ENCODE measurements around the gene CDH12.
"Not testable (repeated sequence)": the region's sequence is repeated elsewhere in the genome, so short reads cannot be mapped to it uniquely, and the experiment has no call there.

The CDH12 gene

DNA sequence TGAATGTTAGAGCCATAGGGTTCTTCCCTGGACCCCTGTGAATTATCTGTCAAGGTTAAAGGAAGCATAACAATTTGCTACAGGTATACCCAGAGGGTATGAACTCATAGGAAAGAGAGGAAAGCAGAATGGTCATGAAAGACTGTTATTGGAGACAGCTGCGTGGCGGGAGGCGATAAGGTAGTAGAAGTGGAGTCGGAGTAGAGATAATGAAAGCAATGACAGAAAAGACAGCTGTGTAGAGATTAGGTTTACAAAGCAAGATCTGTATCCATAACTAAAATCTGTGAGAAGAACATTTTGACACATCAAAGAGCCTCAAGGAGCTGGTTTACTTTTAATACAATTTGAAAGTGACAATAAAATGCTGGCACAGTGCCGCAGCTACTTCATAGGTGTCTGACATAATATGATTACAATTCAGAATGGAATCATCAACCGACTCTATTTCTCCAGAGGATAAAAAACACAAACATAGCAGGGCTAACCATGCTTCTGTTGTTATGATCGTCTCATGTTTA lies 603.9 kb downstream of the CDH12 start:
- no peak for DNase-seq

DNA sequence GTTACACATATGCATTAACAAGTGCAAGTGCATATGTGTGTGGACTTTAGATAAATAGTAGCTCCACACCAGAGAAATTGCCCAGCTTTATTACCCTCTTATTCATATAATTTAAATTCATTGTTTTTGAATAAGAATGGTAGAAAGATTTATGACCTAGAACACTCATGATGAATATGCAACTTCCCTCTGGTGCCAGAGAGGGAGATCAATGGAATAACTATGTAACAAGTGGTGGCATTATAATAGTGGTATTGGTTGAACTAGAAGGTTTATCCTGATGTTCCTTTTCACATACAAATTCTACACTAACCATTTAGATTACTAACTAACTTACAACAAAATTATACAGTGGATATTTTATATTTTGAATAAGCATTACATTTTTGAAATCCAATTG lies 607.4 kb downstream of the CDH12 start:
- DNase-seq = no peak

DNA sequence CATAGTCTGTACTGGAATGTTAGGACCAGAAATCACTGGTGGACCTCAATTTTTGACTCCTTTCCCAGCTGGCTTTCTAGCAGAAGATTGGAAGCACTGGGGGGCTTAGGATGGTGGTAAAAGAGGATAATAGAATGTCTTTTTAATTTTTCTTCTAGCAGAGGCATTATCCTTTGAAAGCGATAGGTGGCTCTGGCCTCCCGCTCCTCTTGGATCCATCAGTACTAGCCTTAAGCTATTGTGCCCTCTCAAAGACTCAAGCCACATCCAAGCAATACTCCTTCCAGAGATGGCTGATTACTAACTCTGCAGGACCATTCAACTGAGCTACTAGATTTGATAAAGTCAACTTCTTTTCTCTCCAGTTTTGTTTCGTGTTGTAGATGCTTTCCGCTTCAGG lies 610.6 kb downstream of the CDH12 start:
- no peak for DNase-seq

GRCh38 chr5:22238047-22238446 lies 615.1 kb downstream of the CDH12 start:
- DNase-seq = no peak

GRCh38 chr5:22226423-22226822 lies 626.7 kb downstream of the CDH12 start:
- DNase-seq = no peak

DNA sequence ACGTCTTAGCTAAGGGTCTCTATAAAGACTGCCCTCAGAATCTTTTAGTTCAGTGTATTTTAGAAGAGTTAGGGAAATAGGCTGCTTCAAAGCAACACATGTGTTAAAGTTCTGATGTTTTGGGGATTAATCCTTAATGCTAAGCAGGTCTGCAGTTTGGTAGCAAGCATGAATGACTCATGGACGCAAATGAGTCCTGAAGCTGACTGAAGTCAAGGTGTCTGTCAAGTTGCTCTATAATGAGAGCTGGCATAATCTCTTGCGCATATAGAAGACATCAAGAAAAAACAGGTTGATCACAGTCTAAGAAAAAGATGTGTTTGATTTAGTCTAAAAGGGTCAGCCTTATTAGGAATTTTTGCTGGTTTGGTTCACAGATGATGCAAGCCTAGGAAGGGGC lies 630.1 kb downstream of the CDH12 start:
- DNase-seq = no peak

GRCh38 chr5:22213703-22214495 lies 639.2 kb downstream of the CDH12 start:
- not testable (repeated sequence) for DNase-seq

- DNase-seq = not testable (repeated sequence)
Measured at GRCh38 chr5:22212254-22212991, 640.7 kb downstream of the CDH12 start.

GRCh38 chr5:22208463-22208862 lies 644.7 kb downstream of the CDH12 start:
- not testable (repeated sequence) for DNase-seq

GRCh38 chr5:22188651-22189050 lies 664.5 kb downstream of the CDH12 start:
- not testable (repeated sequence) for DNase-seq

GRCh38 chr5:22187632-22188228 lies 665.4 kb downstream of the CDH12 start:
- DNase-seq = not testable (repeated sequence)

- not testable (repeated sequence) for DNase-seq
Measured at GRCh38 chr5:22169226-22169625, 683.9 kb downstream of the CDH12 start.

DNA sequence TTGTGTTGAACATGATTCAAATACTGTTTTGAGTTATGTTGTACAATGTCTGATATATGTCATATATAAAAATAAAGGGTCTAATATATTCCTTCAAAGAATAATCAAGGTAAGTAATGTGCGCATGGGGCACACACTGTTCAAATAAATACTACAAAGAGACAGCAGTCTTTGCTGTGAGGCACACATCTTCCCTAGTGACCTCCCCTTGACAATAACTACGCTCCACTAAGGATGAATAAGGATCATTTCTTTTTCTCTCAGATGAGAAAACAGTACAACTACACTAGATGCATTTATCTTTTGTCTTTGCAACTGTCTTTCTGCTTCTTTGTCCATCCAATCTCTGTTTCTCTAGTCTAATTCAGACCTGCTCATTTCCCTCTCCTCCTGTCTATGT lies 684.4 kb downstream of the CDH12 start:
- not testable (repeated sequence) for DNase-seq

- DNase-seq = not testable (repeated sequence)
Measured at GRCh38 chr5:22165931-22166330, 687.2 kb downstream of the CDH12 start.

GRCh38 chr5:22164910-22165748 lies 688.0 kb downstream of the CDH12 start:
- not testable (repeated sequence) for DNase-seq

- not testable (repeated sequence) for DNase-seq
Measured at GRCh38 chr5:22156953-22157352, 696.2 kb downstream of the CDH12 start.

DNA sequence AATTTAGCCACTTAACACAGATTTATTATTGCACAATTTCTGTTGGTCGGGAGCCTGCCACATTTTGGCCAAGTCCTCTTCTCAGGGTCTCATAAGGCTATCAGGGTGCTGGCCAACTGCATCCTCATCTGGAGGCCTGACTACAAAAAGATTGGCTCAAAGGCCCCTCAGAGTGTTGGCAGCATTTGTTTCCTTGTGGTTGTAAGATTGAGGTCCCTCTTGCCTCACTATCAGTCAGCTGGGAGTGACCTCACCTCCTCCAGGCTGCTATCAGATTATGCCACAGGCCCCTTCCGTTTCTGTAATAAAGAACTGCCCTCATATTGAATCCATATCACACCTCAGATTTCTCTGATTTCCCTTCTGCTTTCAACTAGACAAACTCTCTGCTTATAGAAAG lies 698.4 kb downstream of the CDH12 start:
- DNase-seq = not testable (repeated sequence)

DNA sequence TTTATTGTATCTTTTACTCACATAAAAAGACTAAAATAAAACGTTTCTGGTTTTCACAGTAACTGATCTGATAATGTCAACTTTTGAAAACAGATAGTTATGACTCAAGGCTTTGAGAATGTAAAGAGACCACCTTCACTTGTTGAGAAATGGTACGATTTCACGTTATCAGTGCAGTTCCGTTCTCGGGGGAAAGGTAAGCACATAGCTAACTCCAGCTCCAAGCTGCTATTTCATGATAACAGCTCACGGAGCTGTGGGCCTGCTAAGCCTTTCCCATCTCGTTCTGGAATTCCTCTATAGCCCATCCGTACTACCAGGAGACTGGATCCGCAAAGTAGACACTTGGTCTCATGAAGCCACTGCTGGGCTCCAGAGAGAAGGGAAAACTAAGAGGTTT lies 701.3 kb downstream of the CDH12 start:
- not testable (repeated sequence) for DNase-seq

DNA sequence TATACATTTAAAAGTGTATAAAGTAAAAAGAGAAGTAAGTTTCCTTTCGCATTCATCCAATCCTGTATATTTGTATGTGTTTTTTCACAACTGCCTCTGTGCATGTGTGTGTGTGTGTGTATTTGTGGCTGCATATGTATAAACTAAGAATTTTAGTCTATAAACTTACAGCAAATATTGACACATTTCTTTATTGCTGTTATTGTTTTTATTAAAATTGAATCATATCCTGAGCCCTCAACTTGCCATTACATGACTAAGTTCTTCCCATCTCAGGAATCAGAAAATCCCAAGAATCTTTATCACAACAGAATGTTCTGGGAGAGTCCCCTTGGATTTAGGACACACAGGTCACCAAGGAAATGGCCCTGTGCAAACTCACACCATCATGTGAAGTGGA lies 712.7 kb downstream of the CDH12 start:
- DNase-seq = not testable (repeated sequence)

- DNase-seq = not testable (repeated sequence)
Measured at GRCh38 chr5:22139662-22140300, 713.4 kb downstream of the CDH12 start.

- no peak for DNase-seq
Measured at GRCh38 chr5:22111320-22111719, 741.8 kb downstream of the CDH12 start.

GRCh38 chr5:22109315-22109714 lies 743.8 kb downstream of the CDH12 start:
- DNase-seq = no peak

Measured in activated CD4-positive, alpha-beta T cell treated with anti-CD3 and anti-CD28 coated beads, Interleukin-2, amount 50 U/mL, for 4 hours (primary cell).